HG03521 (cell line): ENCODE results near the gene EPB41.

Experiments used
- ATAC-seq: cut with Tn5 transposase; IDR thresholded peaks from one replicate; pipeline ENCODE4 v1.9.1; 2021; ENCODE audit warnings: mild to moderate bottlenecking, moderate library complexity; ENCODE audit not compliant: unreplicated experiment

The EPB41 gene

GRCh38 chr1:28973596-28974421, 59.4 kb downstream of the EPB41 start:
- ATAC-seq: no peak

- no peak for ATAC-seq
Observed at GRCh38 chr1:28974432-28974831, 60.1 kb downstream of the EPB41 start.

- no peak for ATAC-seq
Observed at GRCh38 chr1:28976248-28976647, 61.9 kb downstream of the EPB41 start.

- ATAC-seq: no peak
Observed at GRCh38 chr1:28981210-28981609, 66.8 kb downstream of the EPB41 start.

GRCh38 chr1:28982198-28982597, 67.8 kb downstream of the EPB41 start:
- no peak for ATAC-seq

- no peak for ATAC-seq
Observed at GRCh38 chr1:28983091-28983490, 68.7 kb downstream of the EPB41 start.

- ATAC-seq: no peak
Observed at GRCh38 chr1:28983509-28984310, 69.3 kb downstream of the EPB41 start.

GRCh38 chr1:28984311-28984684, 69.9 kb downstream of the EPB41 start:
- no peak for ATAC-seq

- ATAC-seq: no peak
Observed at GRCh38 chr1:28985427-28985826, 71.1 kb downstream of the EPB41 start.

- no peak for ATAC-seq
Observed at GRCh38 chr1:28986306-28986910, 72.0 kb downstream of the EPB41 start.

- no peak for ATAC-seq
Observed at GRCh38 chr1:29002792-29003191, 88.4 kb downstream of the EPB41 start.

- no peak for ATAC-seq
Observed at GRCh38 chr1:29004288-29004687, 89.9 kb downstream of the EPB41 start.

- no peak for ATAC-seq
Observed at GRCh38 chr1:29004798-29005197, 90.4 kb downstream of the EPB41 start.

- no peak for ATAC-seq
Observed at GRCh38 chr1:29011775-29012174, 97.4 kb downstream of the EPB41 start.

GRCh38 chr1:29017235-29017634, 102.9 kb downstream of the EPB41 start:
- no peak for ATAC-seq

GRCh38 chr1:29017975-29018712, 103.8 kb downstream of the EPB41 start:
- ATAC-seq: no peak

- no peak for ATAC-seq
Observed at GRCh38 chr1:29022620-29023019, 108.3 kb downstream of the EPB41 start.

GRCh38 chr1:29029667-29030066, 115.3 kb downstream of the EPB41 start:
- no peak for ATAC-seq

- ATAC-seq: no peak
Observed at GRCh38 chr1:29032841-29033240, 118.5 kb downstream of the EPB41 start.

- ATAC-seq: no peak
Observed at GRCh38 chr1:29033829-29034466, 119.6 kb downstream of the EPB41 start.
